Inflammatory macrophage (primary cell): ENCODE results near the gene DMXL1.

Experiments
- DNase-seq, 2 donors: peaks; one replicate each; pipeline ENCODE4 v3.0.0-alpha.2; 2020 to 2022

DMXL1 gene

GRCh38 chr5:119291056-119291455 is 220.2 kb downstream of the DMXL1 start:
- no peak for DNase-seq

- no peak for DNase-seq
Observed at GRCh38 chr5:119291877-119292276, 221.0 kb downstream of the DMXL1 start.

- peak in 1 of 2 donors; percentile 42 for DNase-seq
Observed at GRCh38 chr5:119292701-119293515, 222.0 kb downstream of the DMXL1 start.

GRCh38 chr5:119293516-119293829 is 222.6 kb downstream of the DMXL1 start:
- peak in 1 of 2 donors; percentile 7 for DNase-seq
